ENCODE measurements around the gene NPY4R. TPM values are rescaled to one million over a fixed set of nuclear protein-coding genes. Genes with fewer than 3 reads are reported as not detected.
"Not testable (repeated sequence)": the region's sequence is repeated elsewhere in the genome, so short reads cannot be mapped to it uniquely, and the experiment has no call there.

The NPY4R gene
- total RNA-seq, 1 donor from 2014 or later: 0.48 TPM

GRCh38 chr10:46514431-46514861 lies 48.7 kb upstream of the NPY4R start:
- Mint-ChIP-seq H3K36me3 (ENCODE audit: low read depth, unreplicated experiment) (no peaks in the 10 kb centered on the region), H3K9me3 (ENCODE audit: unreplicated experiment) (no peaks in the 10 kb centered on the region), H3K27ac (ENCODE audit: unreplicated experiment) (no peak overlapping the region), H3K4me3 (ENCODE audit: unreplicated experiment) (no peak overlapping the region), H3K27me3 (ENCODE audit: low read depth, unreplicated experiment) (no peaks in the 10 kb centered on the region), H3K4me1 (ENCODE audit: low read depth, unreplicated experiment) (peaks cover 11% of the 10 kb centered on the region)
- DNase-seq (ENCODE audit: low read depth) (no peak), FAIRE-seq (no peak)
- Histone ChIP-seq H3K79me2 (ENCODE audit: insufficient read depth, low read length) (no peaks in the 10 kb centered on the region), H3K9me3 (ENCODE audit: insufficient read depth, low read depth, low read length) (no peaks in the 10 kb centered on the region), H3K27me3 (ENCODE audit: insufficient read depth, low read length) (no peaks in the 10 kb centered on the region), H4K20me1 (ENCODE audit: insufficient read depth, low read length) (no peaks in the 10 kb centered on the region), H2AFZ (ENCODE audit: low read depth, low read length) (no peak overlapping the region), H3K27ac (ENCODE audit: low read depth, low read length) (no peak overlapping the region), H3K36me3 (ENCODE audit: insufficient read depth, low read length) (no peaks in the 10 kb centered on the region), H3K4me1 (ENCODE audit: insufficient read depth, low read length) (peaks cover 9% of the 10 kb centered on the region), H3K4me2 (ENCODE audit: low read length) (no peak overlapping the region), H3K4me3 (ENCODE audit: insufficient read depth, low read depth, low read length) (no peak overlapping the region), H3K9ac (ENCODE audit: low read length) (no peak overlapping the region)
- no peak for TF ChIP-seq CTCF (IDR thresholded peaks at IDR 0.05; ENCODE audit: insufficient read depth, low read depth, low read length)
- TF ChIP-seq EZH2 (IDR thresholded peaks at IDR 0.05; ENCODE audit: insufficient read depth, low read length): no peak

- not testable (repeated sequence) for H2AFZ ChIP-seq (ENCODE audit: low read depth, low read length); H3K36me3 Mint-ChIP-seq (ENCODE audit: low read depth, unreplicated experiment); H3K27me3 ChIP-seq (ENCODE audit: insufficient read depth, low read length); H4K20me1 ChIP-seq (ENCODE audit: insufficient read depth, low read length); FAIRE-seq; H3K9ac ChIP-seq (ENCODE audit: low read length); H3K36me3 ChIP-seq (ENCODE audit: insufficient read depth, low read length); H3K4me3 Mint-ChIP-seq (ENCODE audit: unreplicated experiment); H3K4me3 ChIP-seq (ENCODE audit: insufficient read depth, low read depth, low read length); H3K27ac Mint-ChIP-seq (ENCODE audit: unreplicated experiment); H3K27ac ChIP-seq (ENCODE audit: low read depth, low read length); DNase-seq (ENCODE audit: low read depth); H3K4me1 ChIP-seq (ENCODE audit: insufficient read depth, low read length); H3K9me3 Mint-ChIP-seq (ENCODE audit: unreplicated experiment); H3K9me3 ChIP-seq (ENCODE audit: insufficient read depth, low read depth, low read length); H3K4me2 ChIP-seq (ENCODE audit: low read length); H3K27me3 Mint-ChIP-seq (ENCODE audit: low read depth, unreplicated experiment); H3K79me2 ChIP-seq (ENCODE audit: insufficient read depth, low read length)
- H3K4me1 Mint-ChIP-seq (ENCODE audit: low read depth, unreplicated experiment): peaks cover 11% of the 10 kb centered on the region
These were observed 47.6 kb upstream of the NPY4R start for GRCh38 chr10:46513333-46513732.

- not testable (repeated sequence) for H3K4me3 Mint-ChIP-seq (ENCODE audit: unreplicated experiment); FAIRE-seq; H3K36me3 Mint-ChIP-seq (ENCODE audit: low read depth, unreplicated experiment); H3K79me2 ChIP-seq (ENCODE audit: insufficient read depth, low read length); DNase-seq (ENCODE audit: low read depth); H3K9me3 ChIP-seq (ENCODE audit: insufficient read depth, low read depth, low read length); H3K9me3 Mint-ChIP-seq (ENCODE audit: unreplicated experiment); H3K27me3 Mint-ChIP-seq (ENCODE audit: low read depth, unreplicated experiment); H4K20me1 ChIP-seq (ENCODE audit: insufficient read depth, low read length); H3K4me1 ChIP-seq (ENCODE audit: insufficient read depth, low read length); H3K27ac ChIP-seq (ENCODE audit: low read depth, low read length); H3K27me3 ChIP-seq (ENCODE audit: insufficient read depth, low read length); H3K4me3 ChIP-seq (ENCODE audit: insufficient read depth, low read depth, low read length); H3K9ac ChIP-seq (ENCODE audit: low read length); H3K4me2 ChIP-seq (ENCODE audit: low read length); H3K36me3 ChIP-seq (ENCODE audit: insufficient read depth, low read length); H3K27ac Mint-ChIP-seq (ENCODE audit: unreplicated experiment); H2AFZ ChIP-seq (ENCODE audit: low read depth, low read length)
- peaks cover 11% of the 10 kb centered on the region for H3K4me1 Mint-ChIP-seq (ENCODE audit: low read depth, unreplicated experiment)
These were observed 47.0 kb upstream of the NPY4R start for GRCh38 chr10:46512725-46513124.

GRCh38 chr10:46512002-46512401 lies 46.2 kb upstream of the NPY4R start:
- H3K27me3 ChIP-seq (ENCODE audit: insufficient read depth, low read length); H3K27ac Mint-ChIP-seq (ENCODE audit: unreplicated experiment); H3K36me3 Mint-ChIP-seq (ENCODE audit: low read depth, unreplicated experiment); H3K9me3 ChIP-seq (ENCODE audit: insufficient read depth, low read depth, low read length); H2AFZ ChIP-seq (ENCODE audit: low read depth, low read length); H3K27ac ChIP-seq (ENCODE audit: low read depth, low read length); H4K20me1 ChIP-seq (ENCODE audit: insufficient read depth, low read length); H3K4me1 Mint-ChIP-seq (ENCODE audit: low read depth, unreplicated experiment); DNase-seq (ENCODE audit: low read depth); H3K4me3 ChIP-seq (ENCODE audit: insufficient read depth, low read depth, low read length); FAIRE-seq; H3K27me3 Mint-ChIP-seq (ENCODE audit: low read depth, unreplicated experiment); H3K36me3 ChIP-seq (ENCODE audit: insufficient read depth, low read length); H3K4me1 ChIP-seq (ENCODE audit: insufficient read depth, low read length); H3K4me3 Mint-ChIP-seq (ENCODE audit: unreplicated experiment); H3K4me2 ChIP-seq (ENCODE audit: low read length); H3K9me3 Mint-ChIP-seq (ENCODE audit: unreplicated experiment); H3K9ac ChIP-seq (ENCODE audit: low read length); H3K79me2 ChIP-seq (ENCODE audit: insufficient read depth, low read length): not testable (repeated sequence)

GRCh38 chr10:46499990-46500389 lies 34.2 kb upstream of the NPY4R start:
- not testable (repeated sequence) for FAIRE-seq; H3K9me3 ChIP-seq (ENCODE audit: insufficient read depth, low read depth, low read length); H3K4me3 ChIP-seq (ENCODE audit: insufficient read depth, low read depth, low read length); H3K27ac ChIP-seq (ENCODE audit: low read depth, low read length); H3K9me3 Mint-ChIP-seq (ENCODE audit: unreplicated experiment); DNase-seq (ENCODE audit: low read depth); H3K27me3 Mint-ChIP-seq (ENCODE audit: low read depth, unreplicated experiment); H3K36me3 ChIP-seq (ENCODE audit: insufficient read depth, low read length); H3K79me2 ChIP-seq (ENCODE audit: insufficient read depth, low read length); H3K9ac ChIP-seq (ENCODE audit: low read length); H3K4me1 Mint-ChIP-seq (ENCODE audit: low read depth, unreplicated experiment); H2AFZ ChIP-seq (ENCODE audit: low read depth, low read length); H3K4me3 Mint-ChIP-seq (ENCODE audit: unreplicated experiment); H3K27me3 ChIP-seq (ENCODE audit: insufficient read depth, low read length); H3K4me1 ChIP-seq (ENCODE audit: insufficient read depth, low read length); H4K20me1 ChIP-seq (ENCODE audit: insufficient read depth, low read length); H3K36me3 Mint-ChIP-seq (ENCODE audit: low read depth, unreplicated experiment); H3K27ac Mint-ChIP-seq (ENCODE audit: unreplicated experiment); H3K4me2 ChIP-seq (ENCODE audit: low read length)

Measured in astrocyte (in vitro differentiated cells and primary cell).